ENCODE measurements around the gene CD52. TPM values are rescaled to one million over a fixed set of nuclear protein-coding genes. Genes with fewer than 3 reads are reported as not detected.

CD52 gene
- total RNA-seq, 1 experiment from 2014 or later, result 2.0 TPM

DNA sequence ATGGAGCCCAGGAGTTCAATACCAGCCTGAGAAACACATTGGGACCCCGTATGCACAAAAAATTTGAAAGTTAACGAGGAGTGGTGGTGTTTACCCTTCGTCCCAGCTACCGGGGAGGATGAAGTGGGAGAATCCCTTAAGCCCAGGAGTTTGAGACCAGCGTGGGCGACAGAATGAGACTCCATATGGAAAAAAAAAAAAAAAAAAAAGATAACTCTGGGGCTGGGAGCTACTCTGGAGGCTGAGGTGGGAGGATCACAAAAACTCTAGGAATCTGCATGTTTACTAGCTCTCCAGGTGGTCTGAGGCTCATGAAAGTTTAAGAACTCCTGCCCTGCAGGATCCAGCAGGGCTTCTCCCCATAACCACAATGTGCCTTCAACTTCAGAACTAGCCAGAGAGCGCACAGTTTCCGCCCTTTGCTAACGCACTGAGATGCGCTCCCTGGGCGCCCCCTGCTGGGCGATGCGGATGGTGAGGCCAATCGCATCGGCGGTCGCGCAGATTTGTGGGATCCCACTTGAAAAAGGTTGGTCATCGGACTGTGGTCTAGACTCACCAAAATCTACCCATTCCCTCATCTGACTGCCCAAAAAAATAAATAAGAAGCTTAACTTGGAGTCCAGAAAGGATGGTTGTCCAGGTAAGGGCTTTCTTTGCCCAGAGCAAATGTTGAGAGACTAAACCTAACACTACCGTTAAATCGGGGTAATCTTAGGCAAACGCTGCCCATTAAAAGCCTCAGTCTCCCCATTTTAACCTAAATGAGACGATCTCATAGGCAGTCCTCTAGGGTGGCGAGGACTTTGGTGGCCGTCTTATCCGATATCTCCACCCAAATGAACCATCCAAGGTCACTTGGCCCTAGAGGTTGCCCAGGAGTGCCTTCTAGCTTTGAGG, 46.0 kb downstream of the CD52 start (continued):
- TF ChIP-seq CTCF (IDR thresholded peaks at IDR 0.05 in 2 of 3, conservative IDR thresholded peaks at IDR 0.05 in 1 of 3; ENCODE audit: borderline replicate concordance in 1 of 3, insufficient read depth in 1 of 3, low read depth in 2 of 3, low read length in 2 of 3), result peak; percentile 89 to 98 (median 98)
- TF ChIP-seq SRF (IDR thresholded peaks at IDR 0.05; ENCODE audit: low read depth), result no peak
- TF ChIP-seq RAD21 (IDR thresholded peaks at IDR 0.05; ENCODE audit: low read depth), result peak; percentile 89
- TF ChIP-seq, protein P1, sequence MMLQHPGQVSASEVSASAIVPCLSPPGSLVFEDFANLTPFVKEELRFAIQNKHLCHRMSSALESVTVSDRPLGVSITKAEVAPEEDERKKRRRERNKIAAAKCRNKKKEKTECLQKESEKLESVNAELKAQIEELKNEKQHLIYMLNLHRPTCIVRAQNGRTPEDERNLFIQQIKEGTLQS (IDR thresholded peaks at IDR 0.05), result no peak

GRCh38 chr1:26364956-26365355, 47.2 kb downstream of the CD52 start:
- intact Hi-C loops (cut with micrococcal nuclease), result no loop called here
- BruUV-seq (replicated peaks), result no TSS peak

More at GRCh38 chr1:26364956-26365355, 47.2 kb downstream of the CD52 start:
- Histone ChIP-seq H3K9me3 (ENCODE audit: control insufficient read depth in 1 of 2, insufficient read depth in 1 of 2, low read depth in 1 of 2, low read length in 2 of 2) (no peaks in the 10 kb centered on the region), H3K36me3 (ENCODE audit: control insufficient read depth in 1 of 2, insufficient read depth in 2 of 2, low read length in 2 of 2) (no peaks in the 10 kb centered on the region), H3K9ac (ENCODE audit: low read length) (no peak overlapping the region), H3K9me2 (ENCODE audit: insufficient read depth) (no peaks in the 10 kb centered on the region), H3K4me2 (ENCODE audit: low read length) (no peak overlapping the region), H3K4me1 (ENCODE audit: control insufficient read depth in 1 of 2, insufficient read depth in 2 of 2, low read length in 2 of 2) (peaks cover 3 to 13% of the 10 kb centered on the region in 2 experiments; a peak in 3 of 4 replicates), H3K27me3 (ENCODE audit: insufficient read depth, low read length) (no peaks in the 10 kb centered on the region), H4K20me1 (ENCODE audit: insufficient read depth) (no peaks in the 10 kb centered on the region), H3K79me2 (ENCODE audit: insufficient read depth, low read length) (no peaks in the 10 kb centered on the region), H2AFZ (ENCODE audit: low read depth, low read length, poor library complexity, severe bottlenecking) (no peak overlapping the region), H3K27ac (ENCODE audit: low read depth, low read length) (no peak overlapping the region), H3K4me3 (replicated peaks in 1 of 2; ENCODE audit: low read depth in 1 of 2, low read length in 2 of 2) (no peak overlapping the region)
- DNase-seq (ENCODE audit: low read depth, low spot score), result no peak
- no peak for TF ChIP-seq ZFX (IDR thresholded peaks at IDR 0.05)
- POLR2A ChIA-PET, result no interaction called here
- CTCF ChIA-PET, result interaction anchor here (0.8 to 3.7 kb wide), 7 partner anchors 10 to 220 kb away, joined by 3 to 19 read pairs (median 8); partner anchors contain the start of gene CRYBG2
- RAD21 ChIA-PET (ENCODE audit: low non-redundant PET in 1 of 2, low total read pairs in 2 of 2, uncharacterized antibody in 2 of 2, unreplicated experiment in 2 of 2), result interaction anchor here in 1 of 2 experiments (1.4 kb wide), 1 partner anchor 80 kb away, joined by 3 read pairs; no protein-coding TSS in a partner anchor
- no peak for ATAC-seq
